Mesothelial cell of epicardium (in vitro differentiated cells): ENCODE measurements around the gene ASAP2. TPM values are rescaled to one million over a fixed set of nuclear protein-coding genes. Genes with fewer than 3 reads are reported as not detected.

Experiments used
- DNase-seq, 2 experiments: peaks; one replicate each; pipeline ENCODE4 v3.0.0; 2021; ENCODE audit warnings: low spot score in 2 of 2; ENCODE audit not compliant: unreplicated experiment in 2 of 2
- H3K27ac Mint-ChIP-seq: 2 replicates; pipeline ENCODE4 v1.8.0; 2021; ENCODE audit warnings: mixed read lengths
- H3K27me3 Mint-ChIP-seq: 2 replicates; pipeline ENCODE4 v1.8.0; 2021; ENCODE audit warnings: low read depth, mixed read lengths
- H3K36me3 Mint-ChIP-seq: 2 replicates; pipeline ENCODE4 v1.8.0; 2021; ENCODE audit warnings: mixed read lengths
- H3K4me1 Mint-ChIP-seq: 2 replicates; pipeline ENCODE4 v1.8.0; 2021; ENCODE audit warnings: mixed read lengths
- H3K4me3 Mint-ChIP-seq: 2 replicates; pipeline ENCODE4 v1.8.0; 2021; ENCODE audit warnings: mild to moderate bottlenecking, moderate library complexity, mixed read lengths
- H3K9me3 Mint-ChIP-seq: 2 replicates; pipeline ENCODE4 v1.8.0; 2021; ENCODE audit warnings: mixed read lengths
- CTCF ChIP-seq: fragments of 200-600 bp; sonication (generic); IDR thresholded peaks from one replicate; pipeline ENCODE4 v1.5.0; 2021; ENCODE audit warnings: antibody characterized with exemption; ENCODE audit not compliant: unreplicated experiment
- total RNA-seq: library from RNA; stranded (reverse); gene quantifications from 3 replicates; pipeline ENCODE4 v1.2.1, GENCODE V29; 2021

Gene ASAP2
- total RNA-seq, 1 donor from 2014 or later = 25.8 TPM

- no peaks in the 10 kb centered on the region for H3K9me3 Mint-ChIP-seq
These were observed 197.8 kb downstream of the ASAP2 start for GRCh38 chr2:9404451-9404850.

GRCh38 chr2:9405636-9406035 lies 199.0 kb downstream of the ASAP2 start:
- Mint-ChIP-seq H3K4me3 (no peak overlapping the region), H3K4me1 (peaks cover 20% of the 10 kb centered on the region), H3K9me3 (no peaks in the 10 kb centered on the region), H3K27me3 (no peaks in the 10 kb centered on the region), H3K27ac (no peak overlapping the region), H3K36me3 (peaks cover 1% of the 10 kb centered on the region)
- no peak for DNase-seq
- TF ChIP-seq CTCF = no peak

More at GRCh38 chr2:9404451-9404850, 197.8 kb downstream of the ASAP2 start:
- no peak overlapping the region for H3K4me3 Mint-ChIP-seq
- H3K27ac Mint-ChIP-seq = no peak overlapping the region
- peaks cover 23% of the 10 kb centered on the region for H3K4me1 Mint-ChIP-seq
- DNase-seq = no peak
- no peaks in the 10 kb centered on the region for H3K36me3 Mint-ChIP-seq
- TF ChIP-seq CTCF = no peak
- no peaks in the 10 kb centered on the region for H3K27me3 Mint-ChIP-seq

- H3K27ac Mint-ChIP-seq = peak overlapping the region; percentile 69
- H3K4me3 Mint-ChIP-seq = no peak overlapping the region
- H3K9me3 Mint-ChIP-seq = no peaks in the 10 kb centered on the region
- no peak for TF ChIP-seq CTCF
- DNase-seq = no peak
- no peaks in the 10 kb centered on the region for H3K27me3 Mint-ChIP-seq
- peaks cover 4% of the 10 kb centered on the region for H3K36me3 Mint-ChIP-seq
- peaks cover 18% of the 10 kb centered on the region for H3K4me1 Mint-ChIP-seq
These were observed 200.1 kb downstream of the ASAP2 start for GRCh38 chr2:9406529-9407362.

- no peak overlapping the region for H3K4me3 Mint-ChIP-seq
- TF ChIP-seq CTCF = no peak
- no peaks in the 10 kb centered on the region for H3K9me3 Mint-ChIP-seq
- peak in 1 of 2 experiments; percentile 19 for DNase-seq
- H3K36me3 Mint-ChIP-seq = peaks cover 9% of the 10 kb centered on the region
- H3K27ac Mint-ChIP-seq = peak overlapping the region; percentile 69
- H3K4me1 Mint-ChIP-seq = peaks cover 18% of the 10 kb centered on the region
- H3K27me3 Mint-ChIP-seq = no peaks in the 10 kb centered on the region
These were observed 200.8 kb downstream of the ASAP2 start for GRCh38 chr2:9407363-9407811.

GRCh38 chr2:9408641-9409151 lies 202.1 kb downstream of the ASAP2 start:
- peaks cover 16% of the 10 kb centered on the region for H3K4me1 Mint-ChIP-seq
- H3K36me3 Mint-ChIP-seq = peaks cover 14% of the 10 kb centered on the region
- no peak overlapping the region for H3K4me3 Mint-ChIP-seq
- H3K27ac Mint-ChIP-seq = no peak overlapping the region
- TF ChIP-seq CTCF = no peak
- H3K27me3 Mint-ChIP-seq = no peaks in the 10 kb centered on the region
- peak in 1 of 2 experiments; percentile 13 for DNase-seq
- H3K9me3 Mint-ChIP-seq = no peaks in the 10 kb centered on the region
